A549 (cell line): ENCODE measurements around the gene B9D1. TPM values are rescaled to one million over a fixed set of nuclear protein-coding genes. Genes with fewer than 3 reads are reported as not detected.

Source experiments
- ATAC-seq, 2 experiments: fragments of 200-7000 bp in 1 of 2; fragments of >200 bp in 1 of 2; cut with Nextera tagmentation in 1 of 2; cut with Tn5 transposase in 1 of 2; 3 replicates each; pipeline versions ENCODE4 v1.8.0 to v1.9.1; 2018 to 2020; ENCODE audit warnings: mild to moderate bottlenecking in 1 of 2, moderate library complexity in 1 of 2
- CTCF ChIA-PET: fragments of 300-600 bp; sonication (Branson Sonifier 250); formaldehyde crosslinking; extraction: SDS; loops from one replicate; lab custom pipeline; 2021; ENCODE audit warnings: antibody characterized with exemption, inconsistent platforms; lab: Yijun Ruan, JAX
- POLR2A ChIA-PET: fragments of 350-600 bp; formaldehyde crosslinking; extraction: SDS; loops from one replicate; lab custom pipeline; 2021; ENCODE audit warnings: antibody characterized with exemption, inconsistent platforms; lab: Yijun Ruan, JAX
- DNase-seq, 2 experiments: peaks; one replicate each; pipeline versions ENCODE4 v3.0.0 to v3.0.0-alpha.2; 2011 to 2016; ENCODE audit warnings: low read depth in 1 of 2, low spot score in 1 of 2
- FAIRE-seq: peaks from 2 replicates; lab custom pipeline; 2011; peaks lifted over from hg19 to GRCh38; lab: Jason Lieb, UNC
- H3K27ac ChIP-seq, 2 experiments: fragments of >200 bp; sonication (Bioruptor Twin); formaldehyde crosslinking; 3 replicates each; pipeline ENCODE4 v1.5.1; 2016 to 2017
- H3K4me1 ChIP-seq: fragments of >200 bp; sonication (Bioruptor Twin); formaldehyde crosslinking; 3 replicates; pipeline ENCODE4 v1.6.1; 2016
- H3K4me2 ChIP-seq: fragments of >200 bp; sonication (Bioruptor Twin); formaldehyde crosslinking; 3 replicates; pipeline ENCODE4 v1.6.1; 2016
- H3K4me3 ChIP-seq: fragments of >200 bp; sonication (Bioruptor Twin); formaldehyde crosslinking; 3 replicates; pipeline ENCODE4 v1.5.1; 2016
- H3K9me3 ChIP-seq: fragments of >200 bp; sonication (Bioruptor Twin); formaldehyde crosslinking; 3 replicates; pipeline ENCODE4 v1.6.1; 2016
- CHD2 ChIP-seq: fragments of 150-350 bp; IDR thresholded peaks from 2 replicates; pipeline ENCODE4 v1.6.1; 2014; ENCODE audit warnings: low read length; ENCODE audit not compliant: partially characterized antibody
- ESRRA ChIP-seq: fragments of 150-350 bp; IDR thresholded peaks from 2 replicates; pipeline ENCODE4 v1.6.1; 2014; ENCODE audit warnings: mild to moderate bottlenecking, low read length, borderline replicate concordance
- FOSB ChIP-seq: fragments of 250-450 bp; sonication (Bioruptor Pico); IDR thresholded peaks from 2 replicates; pipeline ENCODE4 v1.5.0; 2020; ENCODE audit warnings: mild to moderate bottlenecking, moderate library complexity
- FOSL2 ChIP-seq, 2 experiments: fragments of 450-650 bp in 1 of 2; fragments of >200 bp in 1 of 2; sonication (Bioruptor Twin) in 1 of 2; formaldehyde crosslinking; IDR thresholded peaks; 2 replicates each; pipeline versions ENCODE4 v1.5.0 to v1.6.1; 2016 to 2020; ENCODE audit warnings: mild to moderate bottlenecking in 1 of 2, moderate library complexity in 1 of 2
- GATA3 ChIP-seq: IDR thresholded peaks from 2 replicates; pipeline ENCODE4 v1.6.1; 2012; ENCODE audit warnings: borderline replicate concordance
- HDAC2 ChIP-seq: fragments of 200-600 bp; sonication (generic); IDR thresholded peaks from 2 replicates; pipeline ENCODE4 v1.6.1; 2016
- HES2 ChIP-seq: fragments of >200 bp; sonication (Bioruptor Twin); formaldehyde crosslinking; IDR thresholded peaks from 2 replicates; pipeline ENCODE4 v1.6.1; 2016
- HMGXB4 ChIP-seq: fragments of 250-450 bp; sonication (Bioruptor Pico); IDR thresholded peaks from 2 replicates; pipeline ENCODE4 v1.5.0; 2021; ENCODE audit warnings: mild to moderate bottlenecking, moderate library complexity, borderline replicate concordance
- HOXA7 ChIP-seq: fragments of 250-450 bp; sonication (Bioruptor Pico); IDR thresholded peaks from 2 replicates; pipeline ENCODE4 v1.5.0; 2020; ENCODE audit warnings: mild to moderate bottlenecking, moderate library complexity
- HOXB13 ChIP-seq: fragments of 250-450 bp; sonication (Bioruptor Pico); IDR thresholded peaks from 2 replicates; pipeline ENCODE4 v1.5.0; 2020; ENCODE audit warnings: low read depth, mild to moderate bottlenecking, moderate library complexity
- HOXB5 ChIP-seq: fragments of 250-450 bp; sonication (Bioruptor Pico); IDR thresholded peaks from 2 replicates; pipeline ENCODE4 v1.5.0; 2020; ENCODE audit warnings: mild to moderate bottlenecking, moderate library complexity
- JUN ChIP-seq, 2 experiments: fragments of >200 bp; sonication (Bioruptor Twin); formaldehyde crosslinking; IDR thresholded peaks; 2 replicates in 1 of 2; 3 replicates in 1 of 2; pipeline ENCODE4 v1.6.1; 2016 to 2017
- JUNB ChIP-seq: fragments of >200 bp; sonication (Bioruptor Twin); formaldehyde crosslinking; IDR thresholded peaks from 2 replicates; pipeline ENCODE4 v1.6.1; 2016
- MAFK ChIP-seq: fragments of 450-650 bp; IDR thresholded peaks from 2 replicates; pipeline ENCODE4 v1.6.1; 2014; ENCODE audit not compliant: partially characterized antibody
- MAZ ChIP-seq: fragments of 150-350 bp; IDR thresholded peaks from 2 replicates; pipeline ENCODE4 v1.6.1; 2014; ENCODE audit warnings: antibody characterized with exemption, low read depth, low read length, borderline replicate concordance
- NFE2L2 ChIP-seq: fragments of 150-350 bp; conservative IDR thresholded peaks from 2 replicates; pipeline ENCODE4 v1.6.1; 2014; ENCODE audit warnings: low read length
- NPAS2 ChIP-seq: fragments of 250-450 bp; sonication (Bioruptor Pico); IDR thresholded peaks from 2 replicates; pipeline ENCODE4 v1.8.0; 2022; ENCODE audit warnings: mild to moderate bottlenecking, moderate library complexity, borderline replicate concordance
- NR3C1 ChIP-seq: fragments of >200 bp; sonication (Bioruptor Twin); formaldehyde crosslinking; IDR thresholded peaks from 3 replicates; pipeline ENCODE4 v1.6.1; 2017
- PHF8 ChIP-seq: fragments of 200-600 bp; sonication (generic); IDR thresholded peaks from 2 replicates; pipeline ENCODE4 v1.6.1; 2016; ENCODE audit warnings: low read depth, mild to moderate bottlenecking, antibody characterized with exemption, moderate library complexity, borderline replicate concordance
- POLR2A ChIP-seq: IDR thresholded peaks from 2 replicates; pipeline ENCODE4 v1.6.1; 2012; ENCODE audit warnings: mild to moderate bottlenecking, low read length
- RAD21 ChIP-seq, 2 experiments: fragments of >200 bp in 1 of 2; sonication (Bioruptor Twin) in 1 of 2; formaldehyde crosslinking in 1 of 2; IDR thresholded peaks in 1 of 2; conservative IDR thresholded peaks in 1 of 2; 2 replicates in 1 of 2; 3 replicates in 1 of 2; pipeline ENCODE4 v1.6.1; 2012 to 2018; ENCODE audit warnings: inconsistent platforms in 1 of 2
- RARB ChIP-seq: fragments of 250-450 bp; sonication (Bioruptor Pico); IDR thresholded peaks from 2 replicates; pipeline ENCODE4 v1.8.0; 2021; ENCODE audit warnings: mild to moderate bottlenecking, moderate library complexity
- RCOR1 ChIP-seq: fragments of 150-350 bp; IDR thresholded peaks from 2 replicates; pipeline ENCODE4 v1.6.1; 2014; ENCODE audit warnings: antibody characterized with exemption, low read length, low read depth
- RNF2 ChIP-seq: fragments of 200-600 bp; sonication (generic); IDR thresholded peaks from 2 replicates; pipeline ENCODE4 v1.6.1; 2016; ENCODE audit warnings: low read depth, mild to moderate bottlenecking, antibody characterized with exemption, moderate library complexity, borderline replicate concordance
- TP53 ChIP-seq: fragments of 250-450 bp; sonication (Bioruptor Pico); IDR thresholded peaks from 2 replicates; pipeline ENCODE4 v1.5.0; 2021; ENCODE audit warnings: mild to moderate bottlenecking, moderate library complexity
- WGBS: methylation state at CpG from one replicate; pipeline ENCODE4 v1.1.6; 2017; ENCODE audit errors: missing lambda C conversion rate; 5-methylcytosine and 5-hydroxymethylcytosine counted together
- polyA plus RNA-seq, 4 experiments: library from polyadenylated mRNA; depleted of rRNA in 3 of 4; stranded (reverse); fragments of >200 nt; fragmentation: RNase III in 1 of 4; extraction: RNeasy Plus Mini Kit Qiagen cat#74134 plus additional on column Dnase treatment in 1 of 4; gene quantifications; 2 replicates in 3 of 4; 3 replicates in 1 of 4; pipeline ENCODE4 v1.2.3, GENCODE V29; 2011 to 2017
- TF ChIP-seq, protein P1 (sequence below): IDR thresholded peaks from 2 replicates; pipeline ENCODE4 v1.6.1; 2012; ENCODE audit warnings: low read depth, borderline replicate concordance
- TF ChIP-seq, protein P2 (sequence below): fragments of >200 bp; sonication (Bioruptor Twin); formaldehyde crosslinking; IDR thresholded peaks from 3 replicates; pipeline ENCODE4 v1.6.1; 2016
- TF ChIP-seq, protein P3 (sequence below): IDR thresholded peaks from 2 replicates; pipeline ENCODE4 v1.6.1; 2012
- TF ChIP-seq, protein P4 (sequence below): IDR thresholded peaks from 2 replicates; pipeline ENCODE4 v1.6.1; 2012

Gene B9D1
- polyA plus RNA-seq, 2 of the 4 experiments (the other 2 are of a cell fraction): 48.2 to 60.6 TPM

- TF ChIP-seq HOXA7 (CRISPR knock-in tag): no peak
- no peak for TF ChIP-seq POLR2A
- no peak for TF ChIP-seq HDAC2
- no peak for TF ChIP-seq TP53 (CRISPR knock-in tag)
- TF ChIP-seq RNF2: no peak
- TF ChIP-seq RARB: no peak
- TF ChIP-seq, protein P1, sequence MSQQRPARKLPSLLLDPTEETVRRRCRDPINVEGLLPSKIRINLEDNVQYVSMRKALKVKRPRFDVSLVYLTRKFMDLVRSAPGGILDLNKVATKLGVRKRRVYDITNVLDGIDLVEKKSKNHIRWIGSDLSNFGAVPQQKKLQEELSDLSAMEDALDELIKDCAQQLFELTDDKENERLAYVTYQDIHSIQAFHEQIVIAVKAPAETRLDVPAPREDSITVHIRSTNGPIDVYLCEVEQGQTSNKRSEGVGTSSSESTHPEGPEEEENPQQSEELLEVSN: no peak
- TF ChIP-seq FOSB: no peak
- no peak for TF ChIP-seq ESRRA
- TF ChIP-seq, protein P2, sequence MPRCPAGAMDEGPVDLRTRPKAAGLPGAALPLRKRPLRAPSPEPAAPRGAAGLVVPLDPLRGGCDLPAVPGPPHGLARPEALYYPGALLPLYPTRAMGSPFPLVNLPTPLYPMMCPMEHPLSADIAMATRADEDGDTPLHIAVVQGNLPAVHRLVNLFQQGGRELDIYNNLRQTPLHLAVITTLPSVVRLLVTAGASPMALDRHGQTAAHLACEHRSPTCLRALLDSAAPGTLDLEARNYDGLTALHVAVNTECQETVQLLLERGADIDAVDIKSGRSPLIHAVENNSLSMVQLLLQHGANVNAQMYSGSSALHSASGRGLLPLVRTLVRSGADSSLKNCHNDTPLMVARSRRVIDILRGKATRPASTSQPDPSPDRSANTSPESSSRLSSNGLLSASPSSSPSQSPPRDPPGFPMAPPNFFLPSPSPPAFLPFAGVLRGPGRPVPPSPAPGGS: no peak
- TF ChIP-seq, protein P3, sequence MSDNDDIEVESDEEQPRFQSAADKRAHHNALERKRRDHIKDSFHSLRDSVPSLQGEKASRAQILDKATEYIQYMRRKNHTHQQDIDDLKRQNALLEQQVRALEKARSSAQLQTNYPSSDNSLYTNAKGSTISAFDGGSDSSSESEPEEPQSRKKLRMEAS: no peak
- TF ChIP-seq FOSL2 (IDR thresholded peaks at IDR 0.05): no peak
- TF ChIP-seq FOSL2 (CRISPR knock-in tag; IDR thresholded peaks at IDR 0.05): no peak
- no peak for TF ChIP-seq HOXB13 (CRISPR knock-in tag)
- TF ChIP-seq RAD21 (conservative IDR thresholded peaks at IDR 0.05 in 1 of 2, IDR thresholded peaks at IDR 0.05 in 1 of 2): no peak
- TF ChIP-seq JUN (IDR thresholded peaks at IDR 0.05): no peak
- peak overlapping the region; percentile 94 to 96; a peak in 5 of 6 replicates for H3K27ac ChIP-seq
- H3K4me2 ChIP-seq: peak overlapping the region; percentile 95
- WGBS: 55% methylated on average over 6 of the region's 6 CpGs
- H3K4me1 ChIP-seq: peaks cover 22% of the 10 kb centered on the region
- ChIA-PET CTCF (interaction anchor here (0.6 to 14.6 kb wide), 96 partner anchors 10 to 753 kb away, joined by 3 to 362 read pairs (median 7); partner anchors contain the start of genes ALDH3A2, EPN2, MAPK7 and MFAP4), POLR2A (interaction anchor here (0.8 to 2.0 kb wide), 8 partner anchors 14 to 399 kb away, joined by 3 to 32 read pairs (median 8); partner anchors contain the start of genes ALDH3A2 and MAPK7)
- H3K4me3 ChIP-seq: no peak overlapping the region; the same call in 2 of the 3 replicates
- H3K9me3 ChIP-seq: no peaks in the 10 kb centered on the region
- DNase-seq: no peak
- ATAC-seq: no peak
- no peak for FAIRE-seq
These were observed 1.0 kb upstream of the B9D1 start for GRCh38 chr17:19363460-19364035.

DNA sequence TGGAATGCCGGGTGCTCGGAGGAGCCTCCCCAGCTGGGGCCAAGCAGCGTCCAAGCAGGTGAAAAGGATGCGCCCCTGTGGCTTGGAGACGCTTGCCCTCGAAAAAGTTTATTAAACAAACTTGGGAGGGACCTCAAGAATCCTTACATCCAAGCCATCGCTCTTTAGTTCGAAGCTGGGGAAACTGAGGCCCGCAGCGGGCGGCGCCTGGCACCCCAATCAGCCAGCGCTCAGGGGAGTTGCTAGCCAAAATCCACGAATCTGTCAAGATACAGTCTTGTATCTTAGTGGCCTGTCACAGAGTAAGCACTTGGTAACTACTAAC lies 553 bp upstream of the B9D1 start:
- WGBS: 33% methylated on average over 14 of the region's 14 CpGs
- POLR2A ChIA-PET: interaction anchor here (0.8 to 2.0 kb wide), 10 partner anchors 9 to 399 kb away, joined by 3 to 32 read pairs (median 7); partner anchors contain the start of genes ALDH3A2 and MAPK7
- no peak for FAIRE-seq

More for the DNA sequence above, 553 bp upstream of the B9D1 start:
- ATAC-seq (no peak), DNase-seq (no peak)
- CTCF ChIA-PET: interaction anchor here (0.6 to 14.6 kb wide), 100 partner anchors 9 to 753 kb away, joined by 3 to 362 read pairs (median 7); partner anchors contain the start of genes ALDH3A2, EPN2, MAPK7 and MFAP4
- no peaks in the 10 kb centered on the region for H3K9me3 ChIP-seq
- peak overlapping the region; percentile 82 for H3K4me3 ChIP-seq
- H3K4me1 ChIP-seq: peaks cover 17% of the 10 kb centered on the region; the same call in 2 of the 3 replicates
- TF ChIP-seq MAZ: no peak
- TF ChIP-seq JUN (IDR thresholded peaks at IDR 0.05): no peak
- no peak for TF ChIP-seq HOXB5
- TF ChIP-seq HOXA7 (CRISPR knock-in tag): no peak
- no peak for TF ChIP-seq HES2
- TF ChIP-seq FOSL2 (IDR thresholded peaks at IDR 0.05): no peak
- 0 out of 2 replicates have a peak, but pooled peaks have one; percentile 1 for TF ChIP-seq FOSL2 (CRISPR knock-in tag; IDR thresholded peaks at IDR 0.05)
- TF ChIP-seq MAFK: no peak
- TF ChIP-seq PHF8: no peak
- TF ChIP-seq FOSB: no peak
- TF ChIP-seq, protein P2: no peak
- no peak for TF ChIP-seq GATA3
- TF ChIP-seq RCOR1: no peak
- no peak for TF ChIP-seq NFE2L2
- no peak for TF ChIP-seq HDAC2
- TF ChIP-seq TP53 (CRISPR knock-in tag): 0 out of 2 replicates have a peak, but pooled peaks have one; percentile 50
- no peak for TF ChIP-seq NPAS2 (CRISPR knock-in tag)
- TF ChIP-seq ESRRA: no peak
- TF ChIP-seq, protein P4, sequence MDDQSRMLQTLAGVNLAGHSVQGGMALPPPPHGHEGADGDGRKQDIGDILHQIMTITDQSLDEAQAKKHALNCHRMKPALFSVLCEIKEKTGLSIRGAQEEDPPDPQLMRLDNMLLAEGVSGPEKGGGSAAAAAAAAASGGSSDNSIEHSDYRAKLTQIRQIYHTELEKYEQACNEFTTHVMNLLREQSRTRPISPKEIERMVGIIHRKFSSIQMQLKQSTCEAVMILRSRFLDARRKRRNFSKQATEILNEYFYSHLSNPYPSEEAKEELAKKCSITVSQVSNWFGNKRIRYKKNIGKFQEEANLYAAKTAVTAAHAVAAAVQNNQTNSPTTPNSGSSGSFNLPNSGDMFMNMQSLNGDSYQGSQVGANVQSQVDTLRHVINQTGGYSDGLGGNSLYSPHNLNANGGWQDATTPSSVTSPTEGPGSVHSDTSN: peak; percentile 55; the same call in 1 of the 2 replicates
- TF ChIP-seq HMGXB4 (CRISPR knock-in tag): no peak
- TF ChIP-seq CHD2: no peak
- TF ChIP-seq NR3C1: no peak
- TF ChIP-seq JUNB: no peak
- H3K27ac ChIP-seq: peak overlapping the region; percentile 94 to 96
- H3K4me2 ChIP-seq: peak overlapping the region; percentile 95
